Measurements from ENCODE around the gene OOSP3.

The OOSP3 gene

GRCh38 chr11:59866397-59866796 lies 12.2 kb upstream of the OOSP3 start, which contains the start of gene TCN1:
TCN1 (minus strand) TSS chr11:59866487; CDS start chr11:59866470, 17 bp downstream.
- CTCF ChIA-PET: interaction anchor here (0.6 to 0.7 kb wide), 3 partner anchors 33 to 1214 kb away, joined by 3 read pairs; no protein-coding TSS in a partner anchor
- H3K27ac ChIP-seq (ENCODE audit: extremely low read depth, low read depth, low read length): no peak within 1 kb of the TSS
- no peak within 1 kb of the TSS for H3K4me3 ChIP-seq (ENCODE audit: low read depth, low read length)
- TF ChIP-seq FEZF1 (tag by site-specific recombination; IDR thresholded peaks at IDR 0.05) (no peak), ZNF174 (tag by site-specific recombination; IDR thresholded peaks at IDR 0.05) (no peak), ZNF654 (tag by site-specific recombination; IDR thresholded peaks at IDR 0.05; ENCODE audit: low read depth) (no peak), ZNF639 (tag by site-specific recombination; IDR thresholded peaks at IDR 0.05) (no peak), ZFP3 (tag by site-specific recombination; IDR thresholded peaks at IDR 0.05; ENCODE audit: low read depth) (no peak)
- POLR2A ChIA-PET: no interaction called here
- H3K9me3 ChIP-seq (ENCODE audit: control insufficient read depth, insufficient read depth, low read depth, low read length): no peaks in the 10 kb centered on the region
- no peaks in the 10 kb centered on the region for H3K36me3 ChIP-seq (ENCODE audit: control insufficient read depth in 2 of 2, insufficient read depth in 1 of 2, low read length in 2 of 2)
- no peaks in the 10 kb centered on the region for H3K4me1 ChIP-seq (ENCODE audit: control insufficient read depth, insufficient read depth, low read length)

- H3K27ac ChIP-seq (ENCODE audit: extremely low read depth, low read depth, low read length): no peak overlapping the region
- no peaks in the 10 kb centered on the region for H3K9me3 ChIP-seq (ENCODE audit: control insufficient read depth, insufficient read depth, low read depth, low read length)
- ChIA-PET POLR2A (no interaction called here), CTCF (interaction anchor here (0.7 kb wide), 2 partner anchors 52 to 1214 kb away, joined by 3 read pairs; no protein-coding TSS in a partner anchor)
- H3K36me3 ChIP-seq (ENCODE audit: control insufficient read depth in 2 of 2, insufficient read depth in 1 of 2, low read length in 2 of 2): no peaks in the 10 kb centered on the region
- H3K4me1 ChIP-seq (ENCODE audit: control insufficient read depth, insufficient read depth, low read length): no peaks in the 10 kb centered on the region
- no peak overlapping the region for H3K4me3 ChIP-seq (ENCODE audit: low read depth, low read length)
- no peak for TF ChIP-seq ZNF792 (tag by site-specific recombination; IDR thresholded peaks at IDR 0.05)
- TF ChIP-seq PRDM6 (tag by site-specific recombination; IDR thresholded peaks at IDR 0.05): no peak
- TF ChIP-seq ZNF777 (tag by site-specific recombination; IDR thresholded peaks at IDR 0.05; ENCODE audit: borderline replicate concordance): no peak
- no peak for TF ChIP-seq ZNF311 (tag by site-specific recombination; IDR thresholded peaks at IDR 0.05; ENCODE audit: borderline replicate concordance)
- TF ChIP-seq ZFP3 (tag by site-specific recombination; IDR thresholded peaks at IDR 0.05; ENCODE audit: low read depth): no peak
- no peak for TF ChIP-seq ZNF398 (tag by site-specific recombination; IDR thresholded peaks at IDR 0.05)
- no peak for TF ChIP-seq ZNF433 (tag by site-specific recombination; IDR thresholded peaks at IDR 0.05; ENCODE audit: low read depth)
- no peak for TF ChIP-seq ZNF37A (tag by site-specific recombination; IDR thresholded peaks at IDR 0.05)
- TF ChIP-seq ZBTB17 (tag by site-specific recombination; IDR thresholded peaks at IDR 0.05): no peak
- TF ChIP-seq ZNF302 (tag by site-specific recombination; IDR thresholded peaks at IDR 0.05; ENCODE audit: low read depth): no peak
- TF ChIP-seq PRDM2 (tag by site-specific recombination; IDR thresholded peaks at IDR 0.05; ENCODE audit: borderline replicate concordance): no peak
- TF ChIP-seq ZNF513 (tag by site-specific recombination; IDR thresholded peaks at IDR 0.05): no peak
- no peak for TF ChIP-seq ZNF530 (tag by site-specific recombination; IDR thresholded peaks at IDR 0.05; ENCODE audit: low read depth)
- TF ChIP-seq ZNF692 (tag by site-specific recombination; IDR thresholded peaks at IDR 0.05): no peak
Measured at GRCh38 chr11:59866836-59867235, 11.7 kb upstream of the OOSP3 start.

Data from HEK293 (cell line).